SW480 (cell line): ENCODE measurements around the gene TUBGCP6.

Source experiments
- DNase-seq: peaks from one replicate; pipeline ENCODE4 v3.0.0-alpha.2; 2016; ENCODE audit warnings: low spot score

TUBGCP6 gene

GRCh38 chr22:50244420-50245213, at the start of gene TUBGCP6:
Gene TUBGCP6, minus strand, starts transcription at chr22:50245023. Its CDS starts 564 bp downstream, at chr22:50244459.
- DNase-seq, result peak; percentile 88

GRCh38 chr22:50294319-50294656, 49.5 kb upstream of the TUBGCP6 start:
- no peak for DNase-seq

GRCh38 chr22:50293441-50294318, 48.9 kb upstream of the TUBGCP6 start:
- peak; percentile 79 for DNase-seq

- no peak for DNase-seq
These were observed 48.0 kb upstream of the TUBGCP6 start for GRCh38 chr22:50292643-50293440.

DNA sequence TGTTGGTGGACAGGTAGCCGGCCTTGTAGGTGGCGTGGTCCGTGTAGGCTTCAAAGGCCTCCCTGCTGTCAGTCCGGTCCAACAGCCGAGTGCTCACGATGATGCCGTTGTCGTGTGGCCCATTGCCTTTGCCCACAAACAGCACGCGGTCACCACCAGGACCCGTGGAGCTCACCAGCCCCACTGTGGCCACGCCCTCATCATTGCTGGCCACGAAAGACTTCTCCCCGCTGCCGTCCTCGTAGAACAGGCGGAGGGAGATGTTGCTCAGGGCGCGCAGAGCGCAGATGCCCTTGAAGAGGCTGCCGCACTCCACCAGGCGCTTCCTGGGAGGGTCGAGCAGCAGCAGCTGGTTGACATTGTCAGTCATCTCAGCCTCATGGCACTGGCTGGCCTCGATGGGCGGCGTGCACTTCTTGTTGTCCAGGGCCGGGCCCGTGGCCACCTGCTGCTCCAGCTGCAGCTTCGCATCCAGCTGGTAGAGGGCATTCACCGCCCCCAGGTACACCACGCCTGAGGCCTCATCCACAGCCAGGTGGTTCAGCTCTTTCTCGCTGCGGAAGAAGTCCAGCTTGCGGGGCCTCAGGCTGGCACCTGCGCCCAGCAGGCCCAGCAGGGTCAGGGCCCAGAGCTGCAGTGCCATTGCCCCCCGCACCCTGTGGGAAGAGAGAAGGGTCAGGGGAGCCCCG, 45.3 kb upstream of the TUBGCP6 start:
- DNase-seq, result no peak

- no peak for DNase-seq
These were observed 44.5 kb upstream of the TUBGCP6 start for GRCh38 chr22:50289151-50289941.

GRCh38 chr22:50287731-50288130, 42.9 kb upstream of the TUBGCP6 start:
- DNase-seq, result no peak

GRCh38 chr22:50286701-50287318, 42.0 kb upstream of the TUBGCP6 start:
- no peak for DNase-seq

- DNase-seq, result no peak
These were observed 41.5 kb upstream of the TUBGCP6 start for GRCh38 chr22:50286275-50286674.

DNA sequence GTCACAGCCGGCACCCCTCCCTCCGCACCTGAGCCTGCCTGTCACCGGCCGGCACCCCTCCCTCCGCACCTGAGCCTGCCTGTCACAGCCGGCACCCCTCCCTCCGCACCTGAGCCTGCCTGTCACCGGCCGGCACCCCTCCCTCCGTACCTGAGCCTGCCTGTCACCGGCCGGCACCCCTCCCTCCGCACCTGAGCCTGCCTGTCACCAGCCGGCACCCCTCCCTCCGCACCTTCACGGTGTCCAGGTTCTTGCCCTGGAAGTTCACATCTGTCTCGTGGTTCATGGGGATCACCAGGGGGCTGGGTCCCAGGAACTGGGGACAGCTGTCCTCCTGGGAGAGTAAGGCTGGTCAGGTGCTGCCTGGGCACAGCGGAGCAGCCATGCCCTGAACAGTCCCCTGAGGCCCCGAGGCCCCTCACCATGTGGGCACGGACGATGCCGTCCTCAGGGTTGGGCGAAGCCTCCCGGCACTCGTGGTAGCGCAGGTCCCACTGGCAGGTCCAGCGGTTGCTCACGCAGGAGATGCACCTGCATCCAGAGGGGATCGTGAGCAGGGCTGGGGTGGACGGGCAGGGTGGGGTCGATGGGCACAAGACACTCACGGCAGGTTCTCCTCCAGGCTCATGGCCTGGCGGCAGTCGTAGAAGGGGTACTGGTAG, 40.9 kb upstream of the TUBGCP6 start:
- DNase-seq, result no peak

GRCh38 chr22:50284479-50284878, 39.7 kb upstream of the TUBGCP6 start:
- DNase-seq, result no peak

DNA sequence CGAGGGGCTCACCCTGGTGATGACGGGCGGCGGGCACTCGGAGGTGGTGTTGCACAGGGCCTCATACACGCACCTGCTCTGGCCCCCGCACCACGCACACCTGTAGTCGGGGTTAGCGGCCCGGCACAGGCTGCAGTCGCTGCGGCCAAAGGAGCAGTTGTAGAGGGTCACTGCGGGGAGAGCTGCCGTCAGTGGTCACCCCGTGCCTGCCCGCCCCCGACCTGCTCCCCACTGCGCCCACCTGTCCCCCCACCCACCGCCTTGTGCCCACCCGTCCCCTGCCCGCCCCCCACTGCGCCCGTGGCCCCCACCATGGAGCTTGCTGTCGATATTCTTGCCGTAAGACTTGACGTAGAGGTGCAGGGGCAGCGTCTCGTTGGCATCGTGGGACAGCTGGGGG, 39.0 kb upstream of the TUBGCP6 start:
- DNase-seq, result no peak

- peak; percentile 82 for DNase-seq
These were observed 37.7 kb upstream of the TUBGCP6 start for GRCh38 chr22:50282361-50283155.

DNA sequence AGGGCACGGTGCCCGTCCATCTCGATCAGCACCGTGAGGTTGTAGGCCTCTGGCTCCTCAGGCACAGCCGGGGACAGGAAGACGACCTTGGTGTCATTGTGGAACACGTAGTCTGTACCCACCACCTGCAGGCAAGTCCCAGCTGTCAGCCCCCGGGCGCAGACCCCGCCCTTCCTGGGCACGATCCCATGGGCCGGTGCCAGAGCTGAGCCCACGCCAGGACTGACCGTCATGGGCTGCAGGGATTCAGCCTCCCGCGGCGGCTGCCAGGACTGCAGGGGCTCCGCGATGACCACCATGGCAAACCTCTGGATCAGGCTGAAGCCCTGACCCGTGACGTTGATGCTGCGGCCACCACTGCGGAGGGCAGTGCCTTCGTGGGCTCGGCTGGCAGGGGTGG, 37.1 kb upstream of the TUBGCP6 start:
- DNase-seq, result no peak

DNA sequence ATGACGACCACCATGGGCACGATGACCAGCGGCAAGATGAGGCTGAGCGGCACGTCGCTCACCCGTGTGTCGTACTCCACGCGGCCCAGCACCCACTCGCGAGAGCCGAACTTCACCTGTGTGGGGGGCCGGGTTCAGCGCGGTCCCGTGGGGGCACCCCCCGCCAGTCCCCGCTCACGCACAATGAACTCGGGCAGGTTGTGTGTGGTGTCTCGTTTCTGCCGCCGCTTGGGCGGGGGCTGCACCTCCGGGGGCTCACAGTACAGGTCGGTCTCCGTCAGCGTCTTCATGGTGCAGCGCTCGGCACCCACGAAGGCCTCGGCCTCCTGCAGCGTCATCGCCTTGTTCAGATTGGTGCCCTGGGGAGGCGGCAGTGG, 36.5 kb upstream of the TUBGCP6 start:
- no peak for DNase-seq

- no peak for DNase-seq
These were observed 36.0 kb upstream of the TUBGCP6 start for GRCh38 chr22:50280708-50281383.

DNA sequence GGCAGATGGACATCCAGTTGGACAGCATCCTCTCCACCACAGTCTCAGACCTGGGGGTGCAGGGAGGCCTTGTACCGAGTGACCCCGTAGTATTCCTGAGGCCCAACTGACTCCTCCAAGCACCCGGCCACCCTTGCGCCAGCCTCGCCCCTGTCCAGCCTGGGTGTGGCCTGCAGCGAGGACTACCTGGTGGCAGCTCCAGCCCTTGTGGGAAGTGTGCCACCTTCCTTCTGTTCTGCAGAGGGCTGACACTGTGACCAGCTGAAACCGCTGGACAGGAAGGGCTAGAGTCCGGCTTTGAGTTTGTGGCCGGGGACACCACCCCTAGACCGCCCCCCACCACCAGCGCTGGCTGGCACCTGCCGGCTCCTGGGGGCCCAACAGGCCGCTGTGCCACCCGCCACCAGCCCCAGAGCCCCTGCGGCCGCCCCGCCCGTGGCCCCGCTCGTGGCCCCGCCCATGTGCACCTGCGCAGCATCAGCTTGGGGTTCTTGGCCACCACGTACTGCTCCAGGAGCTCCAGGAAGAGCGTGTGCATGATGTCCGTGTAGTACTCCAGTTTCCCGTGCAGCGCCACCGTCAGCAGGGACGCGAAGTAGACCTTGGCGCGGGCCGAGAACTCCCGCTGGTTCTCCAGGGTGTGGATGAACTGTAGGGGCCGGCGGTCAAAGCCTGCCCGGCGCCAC, 35.3 kb upstream of the TUBGCP6 start:
- no peak for DNase-seq
